Calu3 (cell line): ENCODE results near the gene IGF1R. TPM values are rescaled to one million over a fixed set of nuclear protein-coding genes. Genes with fewer than 3 reads are reported as not detected.

Experiments used
- BruUV-seq: library from RNA; stranded (reverse); fragments of 400-500 nt; replicated peaks from 2 replicates; lab custom pipeline; 2021; lab: Mats Ljungman, UMichigan
- CTCF ChIA-PET: fragments of 300-600 bp; sonication (Branson Sonifier 250); formaldehyde crosslinking; loops from one replicate; lab custom pipeline; 2022; ENCODE audit warnings: antibody characterized with exemption; lab: Charles Lee
- DNase-seq: peaks from one replicate; pipeline ENCODE4 v3.0.0; 2022
- H3K27ac Mint-ChIP-seq: one replicate; pipeline ENCODE4 v1.8.0; 2022; ENCODE audit warnings: mixed read lengths; ENCODE audit not compliant: unreplicated experiment
- H3K27me3 Mint-ChIP-seq: one replicate; pipeline ENCODE4 v1.8.0; 2022; ENCODE audit warnings: mixed read lengths; ENCODE audit not compliant: unreplicated experiment
- H3K36me3 Mint-ChIP-seq: one replicate; pipeline ENCODE4 v1.8.0; 2022; ENCODE audit warnings: mild to moderate bottlenecking, moderate library complexity, mixed read lengths; ENCODE audit not compliant: insufficient read depth, unreplicated experiment
- H3K4me1 Mint-ChIP-seq: one replicate; pipeline ENCODE4 v1.8.0; 2022; ENCODE audit warnings: mild to moderate bottlenecking, low read depth, mixed read lengths; ENCODE audit not compliant: unreplicated experiment
- H3K4me3 Mint-ChIP-seq: one replicate; pipeline ENCODE4 v1.8.0; 2022; ENCODE audit warnings: mild to moderate bottlenecking, low read depth, moderate library complexity, mixed read lengths; ENCODE audit not compliant: unreplicated experiment
- H3K9me3 Mint-ChIP-seq: one replicate; pipeline ENCODE4 v1.8.0; 2022; ENCODE audit warnings: low read depth, mixed read lengths; ENCODE audit not compliant: unreplicated experiment
- CTCF ChIP-seq: fragments of 200-600 bp; IDR thresholded peaks from one replicate; pipeline ENCODE4 v1.8.0; 2022; ENCODE audit warnings: antibody characterized with exemption; ENCODE audit not compliant: unreplicated experiment
- intact Hi-C: fragments of 100-400 bp; cut with micrococcal nuclease; formaldehyde crosslinking; loops from one replicate; pipeline ENCODE4 v1.10.0; 2022; ENCODE audit not compliant: unreplicated experiment
- total RNA-seq: library from RNA; stranded (reverse); gene quantifications from 2 replicates; pipeline ENCODE4 v1.2.3, GENCODE V29; 2022

Gene IGF1R
- total RNA-seq, 1 experiment from 2014 or later, result 73.9 TPM

- no peak for TF ChIP-seq CTCF
- Mint-ChIP-seq H3K4me3 (no peak overlapping the region), H3K36me3 (no peaks in the 10 kb centered on the region), H3K27ac (no peak overlapping the region), H3K9me3 (no peaks in the 10 kb centered on the region), H3K4me1 (peaks cover 5% of the 10 kb centered on the region), H3K27me3 (no peaks in the 10 kb centered on the region)
- CTCF ChIA-PET, result interaction anchor here (0.6 kb wide), 1 partner anchor 11 kb away, joined by 4 read pairs; no protein-coding TSS in a partner anchor
- no TSS peak for BruUV-seq
- intact Hi-C loops, result no loop called here
- no peak for DNase-seq
Observed at GRCh38 chr15:98883478-98883877, 235.1 kb downstream of the IGF1R start.

- intact Hi-C loops, result no loop called here
- H3K27ac Mint-ChIP-seq, result no peak overlapping the region
- H3K27me3 Mint-ChIP-seq, result no peaks in the 10 kb centered on the region
- no peak overlapping the region for H3K4me3 Mint-ChIP-seq
- H3K36me3 Mint-ChIP-seq, result no peaks in the 10 kb centered on the region
- no TSS peak for BruUV-seq
- CTCF ChIA-PET, result no interaction called here
- no peaks in the 10 kb centered on the region for H3K9me3 Mint-ChIP-seq
- H3K4me1 Mint-ChIP-seq, result peaks cover 15% of the 10 kb centered on the region
- TF ChIP-seq CTCF, result no peak
- no peak for DNase-seq
Observed at GRCh38 chr15:98884894-98885293, 236.6 kb downstream of the IGF1R start.

GRCh38 chr15:98887976-98888375 lies 239.6 kb downstream of the IGF1R start:
- no peak overlapping the region for H3K27ac Mint-ChIP-seq

GRCh38 chr15:98888820-98889479 lies 240.6 kb downstream of the IGF1R start:
- DNase-seq, result no peak
- Mint-ChIP-seq H3K4me3 (no peak overlapping the region), H3K27ac (no peak overlapping the region), H3K27me3 (no peaks in the 10 kb centered on the region), H3K4me1 (peaks cover 23% of the 10 kb centered on the region), H3K36me3 (no peaks in the 10 kb centered on the region), H3K9me3 (no peaks in the 10 kb centered on the region)
- TF ChIP-seq CTCF, result no peak
- intact Hi-C loops, result no loop called here
- CTCF ChIA-PET, result no interaction called here
- BruUV-seq, result no TSS peak

More at GRCh38 chr15:98887976-98888375, 239.6 kb downstream of the IGF1R start:
- H3K27me3 Mint-ChIP-seq, result no peaks in the 10 kb centered on the region
- H3K4me3 Mint-ChIP-seq, result no peak overlapping the region
- H3K36me3 Mint-ChIP-seq, result no peaks in the 10 kb centered on the region
- H3K9me3 Mint-ChIP-seq, result no peaks in the 10 kb centered on the region
- CTCF ChIA-PET, result interaction anchor here (0.6 kb wide), 1 partner anchor 1423 kb away, joined by 3 read pairs; no protein-coding TSS in a partner anchor
- H3K4me1 Mint-ChIP-seq, result peaks cover 23% of the 10 kb centered on the region
- DNase-seq, result no peak
- intact Hi-C loops, result no loop called here
- TF ChIP-seq CTCF, result no peak
- BruUV-seq, result no TSS peak
